ENCODE measurements around the gene COL19A1. TPM values are rescaled to one million over a fixed set of nuclear protein-coding genes. Genes with fewer than 3 reads are reported as not detected.

The COL19A1 gene
- total RNA-seq, 1 donor from 2014 or later, result 0.49 TPM

- no peaks in the 10 kb centered on the region for H3K9me3 ChIP-seq
- no peak overlapping the region for H3K4me3 ChIP-seq
- H3K4me1 ChIP-seq, result no peaks in the 10 kb centered on the region
- no peaks in the 10 kb centered on the region for H3K36me3 ChIP-seq
- TF ChIP-seq CTCF (IDR thresholded peaks at IDR 0.05) (no peak), POLR2A (IDR thresholded peaks at IDR 0.05) (no peak), POLR2AphosphoS5 (IDR thresholded peaks at IDR 0.05; ENCODE audit: insufficient read depth in 1 of 2, low read depth in 1 of 2) (no peak)
- intact Hi-C loops (cut with DNase I), result no loop called here
- no peak overlapping the region for H3K27ac ChIP-seq
- no peaks in the 10 kb centered on the region for H3K27me3 ChIP-seq
- no peak for DNase-seq (ENCODE audit: extremely low spot score in 2 of 2)
Measured at GRCh38 chr6:70060680-70061079, 194.3 kb downstream of the COL19A1 start.

- no peak for TF ChIP-seq POLR2AphosphoS5 (IDR thresholded peaks at IDR 0.05; ENCODE audit: insufficient read depth in 1 of 2, low read depth in 1 of 2)
- TF ChIP-seq CTCF (IDR thresholded peaks at IDR 0.05), result no peak
- no peak for TF ChIP-seq POLR2A (IDR thresholded peaks at IDR 0.05)
- no peaks in the 10 kb centered on the region for H3K9me3 ChIP-seq
- H3K4me3 ChIP-seq, result no peak overlapping the region
- H3K27me3 ChIP-seq, result no peaks in the 10 kb centered on the region
- H3K4me1 ChIP-seq, result no peaks in the 10 kb centered on the region
- no peak overlapping the region for H3K27ac ChIP-seq
- no peak for DNase-seq (ENCODE audit: extremely low spot score in 2 of 2)
- intact Hi-C loops (cut with DNase I), result no loop called here
- no peaks in the 10 kb centered on the region for H3K36me3 ChIP-seq
Measured at GRCh38 chr6:70061546-70061945, 195.2 kb downstream of the COL19A1 start.

GRCh38 chr6:70062010-70062409, 195.7 kb downstream of the COL19A1 start:
- H3K27ac ChIP-seq, result no peak overlapping the region
- no peak for DNase-seq (ENCODE audit: extremely low spot score in 2 of 2)
- no peaks in the 10 kb centered on the region for H3K36me3 ChIP-seq
- H3K4me3 ChIP-seq, result no peak overlapping the region
- intact Hi-C loops (cut with DNase I), result no loop called here
- no peaks in the 10 kb centered on the region for H3K27me3 ChIP-seq
- no peak for TF ChIP-seq CTCF (IDR thresholded peaks at IDR 0.05)
- no peak for TF ChIP-seq POLR2A (IDR thresholded peaks at IDR 0.05)
- TF ChIP-seq POLR2AphosphoS5 (IDR thresholded peaks at IDR 0.05; ENCODE audit: insufficient read depth in 1 of 2, low read depth in 1 of 2), result no peak
- H3K4me1 ChIP-seq, result no peaks in the 10 kb centered on the region
- H3K9me3 ChIP-seq, result no peaks in the 10 kb centered on the region

GRCh38 chr6:70072540-70073179, 206.3 kb downstream of the COL19A1 start:
- H3K4me3 ChIP-seq, result no peak overlapping the region
- H3K36me3 ChIP-seq, result no peaks in the 10 kb centered on the region
- DNase-seq (ENCODE audit: extremely low spot score in 2 of 2), result no peak
- TF ChIP-seq POLR2AphosphoS5 (IDR thresholded peaks at IDR 0.05; ENCODE audit: insufficient read depth in 1 of 2, low read depth in 1 of 2) (no peak), CTCF (IDR thresholded peaks at IDR 0.05) (no peak), POLR2A (IDR thresholded peaks at IDR 0.05) (no peak)
- no peaks in the 10 kb centered on the region for H3K9me3 ChIP-seq
- H3K4me1 ChIP-seq, result no peaks in the 10 kb centered on the region
- intact Hi-C loops (cut with DNase I), result no loop called here
- no peaks in the 10 kb centered on the region for H3K27me3 ChIP-seq
- no peak overlapping the region for H3K27ac ChIP-seq

GRCh38 chr6:70073637-70074036, 207.3 kb downstream of the COL19A1 start:
- no peaks in the 10 kb centered on the region for H3K4me1 ChIP-seq
- no peaks in the 10 kb centered on the region for H3K36me3 ChIP-seq
- no peak for DNase-seq (ENCODE audit: extremely low spot score in 2 of 2)
- H3K27me3 ChIP-seq, result no peaks in the 10 kb centered on the region
- no peaks in the 10 kb centered on the region for H3K9me3 ChIP-seq
- H3K27ac ChIP-seq, result no peak overlapping the region
- no peak overlapping the region for H3K4me3 ChIP-seq
- intact Hi-C loops (cut with DNase I), result no loop called here
- TF ChIP-seq POLR2A (IDR thresholded peaks at IDR 0.05) (no peak), CTCF (IDR thresholded peaks at IDR 0.05) (no peak), POLR2AphosphoS5 (IDR thresholded peaks at IDR 0.05; ENCODE audit: insufficient read depth in 1 of 2, low read depth in 1 of 2) (no peak)

Data from vagina (tissue), 2 donors.